ENCODE measurements around the gene DYRK2.

Gene DYRK2

DNA sequence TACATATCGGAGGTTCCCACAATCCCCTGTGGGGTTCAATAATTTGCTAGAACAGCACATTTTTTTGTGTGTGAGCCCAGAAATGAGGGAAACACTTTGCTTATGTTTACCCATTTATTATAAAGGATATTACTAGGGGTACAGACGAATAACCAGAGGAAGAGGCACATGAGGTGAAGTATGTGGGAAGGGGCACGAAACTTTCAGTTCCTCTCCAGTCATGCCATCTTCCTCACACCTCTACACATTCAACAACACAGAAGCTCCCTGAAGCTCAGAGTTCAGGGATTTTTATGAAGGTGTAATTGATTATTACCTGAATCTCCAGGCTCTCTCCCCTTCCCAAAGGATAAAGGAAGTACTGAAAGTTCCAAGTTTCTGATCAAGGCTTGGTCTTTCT lies 30.2 kb upstream of the DYRK2 start:
- no peaks in the 10 kb centered on the region for H4K20me1 ChIP-seq (ENCODE audit: insufficient read depth, low read length)
- no peaks in the 10 kb centered on the region for H3F3A ChIP-seq (ENCODE audit: insufficient read depth, low read length)
- no peaks in the 10 kb centered on the region for H3K9me2 ChIP-seq (replicated peaks; ENCODE audit: insufficient read depth, low read length)
- H3K27ac ChIP-seq (ENCODE audit: low read length), result no peak overlapping the region
- no peaks in the 10 kb centered on the region for H3K9me3 ChIP-seq (replicated peaks; ENCODE audit: insufficient read depth, low read length)
- H3K79me2 ChIP-seq (ENCODE audit: low read length), result no peaks in the 10 kb centered on the region
- no peaks in the 10 kb centered on the region for H3K4me1 ChIP-seq (ENCODE audit: low read length)
- H3K9ac ChIP-seq (ENCODE audit: low read length), result no peak overlapping the region
- no peaks in the 10 kb centered on the region for H3K36me3 ChIP-seq (replicated peaks; ENCODE audit: insufficient read depth, low read length)
- H3K27me3 ChIP-seq (replicated peaks; ENCODE audit: insufficient read depth, low read length), result no peaks in the 10 kb centered on the region
- H3K4me3 ChIP-seq (ENCODE audit: low read length), result no peak overlapping the region
- H2AFZ ChIP-seq (ENCODE audit: low read length), result no peak overlapping the region
- DNase-seq, result no peak
- TF ChIP-seq, protein P1, sequence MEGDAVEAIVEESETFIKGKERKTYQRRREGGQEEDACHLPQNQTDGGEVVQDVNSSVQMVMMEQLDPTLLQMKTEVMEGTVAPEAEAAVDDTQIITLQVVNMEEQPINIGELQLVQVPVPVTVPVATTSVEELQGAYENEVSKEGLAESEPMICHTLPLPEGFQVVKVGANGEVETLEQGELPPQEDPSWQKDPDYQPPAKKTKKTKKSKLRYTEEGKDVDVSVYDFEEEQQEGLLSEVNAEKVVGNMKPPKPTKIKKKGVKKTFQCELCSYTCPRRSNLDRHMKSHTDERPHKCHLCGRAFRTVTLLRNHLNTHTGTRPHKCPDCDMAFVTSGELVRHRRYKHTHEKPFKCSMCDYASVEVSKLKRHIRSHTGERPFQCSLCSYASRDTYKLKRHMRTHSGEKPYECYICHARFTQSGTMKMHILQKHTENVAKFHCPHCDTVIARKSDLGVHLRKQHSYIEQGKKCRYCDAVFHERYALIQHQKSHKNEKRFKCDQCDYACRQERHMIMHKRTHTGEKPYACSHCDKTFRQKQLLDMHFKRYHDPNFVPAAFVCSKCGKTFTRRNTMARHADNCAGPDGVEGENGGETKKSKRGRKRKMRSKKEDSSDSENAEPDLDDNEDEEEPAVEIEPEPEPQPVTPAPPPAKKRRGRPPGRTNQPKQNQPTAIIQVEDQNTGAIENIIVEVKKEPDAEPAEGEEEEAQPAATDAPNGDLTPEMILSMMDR (IDR thresholded peaks at IDR 0.05; ENCODE audit: low read length), result no peak
- TF ChIP-seq EZH2 (optimal IDR thresholded peaks at IDR 0.05; ENCODE audit: low read depth, low read length) (no peak), EZH2phosphoT487 (IDR thresholded peaks at IDR 0.05; ENCODE audit: low read length) (no peak)
- no peak overlapping the region for H3K4me2 ChIP-seq (ENCODE audit: low read depth, low read length)

DNA sequence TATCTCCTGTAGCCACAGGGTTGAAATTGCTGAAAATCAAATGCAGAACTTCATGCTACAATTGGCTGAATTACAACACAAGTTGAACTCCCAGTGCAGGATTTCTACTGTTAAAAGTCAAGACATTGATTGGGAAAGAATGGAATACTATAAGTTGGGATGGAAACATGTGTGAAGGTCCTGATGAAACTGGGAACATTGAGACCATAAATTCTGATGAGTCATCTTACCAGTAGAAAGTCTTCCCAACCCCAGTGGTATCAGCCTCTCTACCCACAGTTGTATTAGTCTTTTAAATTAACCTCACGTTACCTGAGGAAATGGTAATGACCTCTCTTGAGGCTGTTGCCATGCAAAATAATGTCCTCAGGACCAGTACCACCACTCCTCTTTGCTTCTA lies 27.4 kb upstream of the DYRK2 start:
- Histone ChIP-seq H3K4me2 (ENCODE audit: low read depth, low read length) (no peak overlapping the region), H3K9ac (ENCODE audit: low read length) (no peak overlapping the region), H2AFZ (ENCODE audit: low read length) (no peak overlapping the region), H3K9me2 (replicated peaks; ENCODE audit: insufficient read depth, low read length) (no peaks in the 10 kb centered on the region), H3K4me1 (ENCODE audit: low read length) (no peaks in the 10 kb centered on the region), H3K9me3 (replicated peaks; ENCODE audit: insufficient read depth, low read length) (no peaks in the 10 kb centered on the region), H3K79me2 (ENCODE audit: low read length) (no peaks in the 10 kb centered on the region), H3F3A (ENCODE audit: insufficient read depth, low read length) (no peaks in the 10 kb centered on the region), H3K27ac (ENCODE audit: low read length) (no peak overlapping the region), H3K36me3 (replicated peaks; ENCODE audit: insufficient read depth, low read length) (no peaks in the 10 kb centered on the region), H3K4me3 (ENCODE audit: low read length) (no peak overlapping the region), H4K20me1 (ENCODE audit: insufficient read depth, low read length) (no peaks in the 10 kb centered on the region), H3K27me3 (replicated peaks; ENCODE audit: insufficient read depth, low read length) (no peaks in the 10 kb centered on the region)
- DNase-seq, result no peak
- TF ChIP-seq, protein P1 (IDR thresholded peaks at IDR 0.05; ENCODE audit: low read length), result no peak

DNA sequence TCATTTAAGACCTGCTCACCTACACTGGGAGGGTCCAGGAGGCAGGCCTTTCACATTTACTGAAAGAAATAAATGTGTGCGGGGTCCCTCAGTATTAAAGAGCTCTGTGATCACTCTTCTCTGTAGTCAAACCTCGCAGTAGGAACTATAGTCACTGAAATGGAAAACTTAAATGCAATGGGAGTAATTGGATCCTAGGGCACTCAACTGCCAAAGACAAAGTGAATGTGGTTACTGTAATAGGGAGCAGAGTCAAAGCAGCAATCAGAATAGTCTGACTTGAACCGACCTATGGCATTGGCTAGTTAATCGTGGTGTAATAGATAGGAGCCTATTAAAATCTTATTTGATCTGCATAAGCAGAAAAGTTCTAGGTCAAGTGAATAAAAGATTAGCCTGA lies 26.6 kb upstream of the DYRK2 start:
- Histone ChIP-seq H3K4me1 (ENCODE audit: low read length) (no peaks in the 10 kb centered on the region), H3K4me2 (ENCODE audit: low read depth, low read length) (no peak overlapping the region), H3K9ac (ENCODE audit: low read length) (no peak overlapping the region), H4K20me1 (ENCODE audit: insufficient read depth, low read length) (no peaks in the 10 kb centered on the region), H3K27me3 (replicated peaks; ENCODE audit: insufficient read depth, low read length) (no peaks in the 10 kb centered on the region), H3K27ac (ENCODE audit: low read length) (no peak overlapping the region), H3F3A (ENCODE audit: insufficient read depth, low read length) (no peaks in the 10 kb centered on the region), H2AFZ (ENCODE audit: low read length) (no peak overlapping the region), H3K9me3 (replicated peaks; ENCODE audit: insufficient read depth, low read length) (no peaks in the 10 kb centered on the region), H3K9me2 (replicated peaks; ENCODE audit: insufficient read depth, low read length) (no peaks in the 10 kb centered on the region), H3K36me3 (replicated peaks; ENCODE audit: insufficient read depth, low read length) (no peaks in the 10 kb centered on the region), H3K79me2 (ENCODE audit: low read length) (no peaks in the 10 kb centered on the region), H3K4me3 (ENCODE audit: low read length) (no peak overlapping the region)
- TF ChIP-seq EZH2 (optimal IDR thresholded peaks at IDR 0.05; ENCODE audit: low read depth, low read length), result no peak
- TF ChIP-seq, protein P1 (IDR thresholded peaks at IDR 0.05; ENCODE audit: low read length), result no peak
- TF ChIP-seq EZH2phosphoT487 (IDR thresholded peaks at IDR 0.05; ENCODE audit: low read length), result no peak
- DNase-seq, result no peak

DNA sequence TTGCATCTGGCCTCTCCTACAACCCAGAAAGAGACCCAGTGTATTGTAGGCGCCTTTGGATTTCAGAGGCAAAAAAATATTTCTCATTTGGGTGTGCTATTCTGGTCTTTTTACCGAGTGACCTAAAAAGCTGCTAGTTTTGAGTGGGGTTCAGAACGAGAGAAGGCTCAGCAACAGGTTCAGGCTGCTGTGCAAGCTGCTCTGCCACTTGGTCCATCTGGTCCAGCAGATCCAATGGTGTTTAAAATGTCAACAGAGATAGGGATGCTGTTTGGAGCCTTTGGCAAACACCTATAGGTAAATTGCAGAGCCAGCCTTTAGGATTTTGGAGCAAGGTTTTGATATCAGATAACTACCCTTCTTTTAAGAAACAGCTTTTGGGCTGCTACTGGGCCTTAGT lies 25.3 kb upstream of the DYRK2 start:
- Histone ChIP-seq H2AFZ (ENCODE audit: low read length) (no peak overlapping the region), H3K27ac (ENCODE audit: low read length) (no peak overlapping the region), H3K9me3 (replicated peaks; ENCODE audit: insufficient read depth, low read length) (no peaks in the 10 kb centered on the region), H3K79me2 (ENCODE audit: low read length) (no peaks in the 10 kb centered on the region), H3K4me1 (ENCODE audit: low read length) (no peaks in the 10 kb centered on the region), H3K4me3 (ENCODE audit: low read length) (no peak overlapping the region), H3K9ac (ENCODE audit: low read length) (no peak overlapping the region), H3F3A (ENCODE audit: insufficient read depth, low read length) (no peaks in the 10 kb centered on the region), H3K36me3 (replicated peaks; ENCODE audit: insufficient read depth, low read length) (no peaks in the 10 kb centered on the region), H3K4me2 (ENCODE audit: low read depth, low read length) (no peak overlapping the region), H3K9me2 (replicated peaks; ENCODE audit: insufficient read depth, low read length) (no peaks in the 10 kb centered on the region), H4K20me1 (ENCODE audit: insufficient read depth, low read length) (no peaks in the 10 kb centered on the region), H3K27me3 (replicated peaks; ENCODE audit: insufficient read depth, low read length) (no peaks in the 10 kb centered on the region)
- TF ChIP-seq EZH2phosphoT487 (IDR thresholded peaks at IDR 0.05; ENCODE audit: low read length), result no peak
- no peak for TF ChIP-seq EZH2 (optimal IDR thresholded peaks at IDR 0.05; ENCODE audit: low read depth, low read length)
- TF ChIP-seq, protein P1 (IDR thresholded peaks at IDR 0.05; ENCODE audit: low read length), result no peak
- DNase-seq, result no peak
